Uterus (tissue), 2 donors: Measurements from ENCODE around the gene PHF2.

Experiments used
- POLR2A ChIP-seq, 2 donors: fragments of 450-650 bp; IDR thresholded peaks; one replicate each; pipeline ENCODE4 v1.6.1; 2016; ENCODE audit warnings: antibody characterized with exemption in 2 of 2, mild to moderate bottlenecking in 1 of 2, moderate library complexity in 1 of 2
- TF ChIP-seq, protein P1 (sequence below), 4 experiments: fragments of 200-600 bp in 2 of 4; fragments of 450-650 bp in 2 of 4; sonication (generic) in 2 of 4; IDR thresholded peaks; one replicate each; pipeline ENCODE4 v1.5.1; 2016 to 2019; ENCODE audit warnings: antibody characterized with exemption in 4 of 4, mild to moderate bottlenecking in 2 of 4, moderate library complexity in 1 of 4

DNA sequence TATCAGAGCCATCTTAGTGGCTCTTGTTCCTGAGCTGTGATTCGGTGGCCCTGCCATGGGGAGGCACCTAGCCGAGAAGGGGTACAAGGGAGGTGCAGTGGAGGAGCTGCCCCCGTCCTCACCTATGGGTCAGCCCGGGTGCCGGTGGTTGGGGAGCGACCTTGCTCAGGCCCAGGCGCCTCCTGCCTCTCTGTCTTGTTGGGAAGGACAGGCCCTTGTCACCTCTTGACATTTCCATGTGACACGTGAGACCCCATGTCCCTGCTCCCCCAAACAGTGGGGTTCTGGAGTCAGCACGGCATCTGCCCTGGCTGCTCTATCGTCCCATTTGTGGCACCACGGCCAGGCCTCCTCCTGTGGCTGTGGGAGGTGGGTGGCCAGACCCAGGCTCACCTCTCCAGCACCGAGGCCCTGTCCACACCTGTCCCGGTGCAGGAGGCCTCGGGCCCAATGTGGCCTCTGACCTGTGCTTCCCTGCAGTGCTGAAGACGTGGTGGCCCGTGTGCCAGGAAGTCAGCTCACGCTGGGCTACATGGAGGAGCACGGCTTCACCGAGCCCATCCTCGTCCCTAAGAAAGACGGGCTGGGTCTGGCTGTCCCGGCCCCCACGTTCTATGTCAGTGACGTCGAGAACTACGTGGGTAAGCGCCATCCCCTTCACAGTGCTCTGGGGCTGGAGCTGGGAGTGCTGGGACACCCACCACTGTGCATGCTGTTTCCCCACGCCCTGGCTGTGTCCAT, 68.9 kb downstream of the PHF2 start:
- TF ChIP-seq, protein P1, sequence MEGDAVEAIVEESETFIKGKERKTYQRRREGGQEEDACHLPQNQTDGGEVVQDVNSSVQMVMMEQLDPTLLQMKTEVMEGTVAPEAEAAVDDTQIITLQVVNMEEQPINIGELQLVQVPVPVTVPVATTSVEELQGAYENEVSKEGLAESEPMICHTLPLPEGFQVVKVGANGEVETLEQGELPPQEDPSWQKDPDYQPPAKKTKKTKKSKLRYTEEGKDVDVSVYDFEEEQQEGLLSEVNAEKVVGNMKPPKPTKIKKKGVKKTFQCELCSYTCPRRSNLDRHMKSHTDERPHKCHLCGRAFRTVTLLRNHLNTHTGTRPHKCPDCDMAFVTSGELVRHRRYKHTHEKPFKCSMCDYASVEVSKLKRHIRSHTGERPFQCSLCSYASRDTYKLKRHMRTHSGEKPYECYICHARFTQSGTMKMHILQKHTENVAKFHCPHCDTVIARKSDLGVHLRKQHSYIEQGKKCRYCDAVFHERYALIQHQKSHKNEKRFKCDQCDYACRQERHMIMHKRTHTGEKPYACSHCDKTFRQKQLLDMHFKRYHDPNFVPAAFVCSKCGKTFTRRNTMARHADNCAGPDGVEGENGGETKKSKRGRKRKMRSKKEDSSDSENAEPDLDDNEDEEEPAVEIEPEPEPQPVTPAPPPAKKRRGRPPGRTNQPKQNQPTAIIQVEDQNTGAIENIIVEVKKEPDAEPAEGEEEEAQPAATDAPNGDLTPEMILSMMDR (IDR thresholded peaks at IDR 0.05), result no peak
- no peak for TF ChIP-seq POLR2A (IDR thresholded peaks at IDR 0.05)
